Endothelial cell of umbilical vein (primary cell): ENCODE results near the gene NR6A1.

Experiments used
- EZH2 ChIP-seq: IDR thresholded peaks from 2 replicates; pipeline ENCODE4 v1.6.1; 2012; ENCODE audit warnings: borderline replicate concordance, low read depth, mild to moderate bottlenecking, moderate library complexity, low read length, inconsistent platforms; ENCODE audit not compliant: severe bottlenecking
- MYC ChIP-seq: IDR thresholded peaks from one replicate; pipeline ENCODE4 v1.6.1; 2011; ENCODE audit warnings: mild to moderate bottlenecking, low read depth, low read length
- POLR2A ChIP-seq: IDR thresholded peaks from 2 replicates; pipeline ENCODE4 v1.6.1; 2012; ENCODE audit warnings: low read depth, mild to moderate bottlenecking, control low read depth, low read length
- POLR2AphosphoS5 ChIP-seq: IDR thresholded peaks from 2 replicates; pipeline ENCODE4 v1.6.1; 2012; ENCODE audit warnings: low read depth, mild to moderate bottlenecking, control low read depth, low read length, moderate library complexity; ENCODE audit not compliant: insufficient read depth
- TF ChIP-seq, protein P1 (sequence below), 2 donors: IDR thresholded peaks; 1 replicate in 1 of 2; 2 replicates in 1 of 2; pipeline ENCODE4 v1.5.1; 2011; ENCODE audit warnings: low read length in 2 of 2, mild to moderate bottlenecking in 2 of 2, moderate library complexity in 2 of 2, control low read depth in 1 of 2, inconsistent platforms in 1 of 2, low read depth in 1 of 2; ENCODE audit not compliant: insufficient read depth in 1 of 2; ENCODE audit errors: extremely low read depth in 1 of 2
- TF ChIP-seq, protein P2 (sequence below): IDR thresholded peaks from 2 replicates; pipeline ENCODE4 v1.6.1; 2011; ENCODE audit not compliant: insufficient read depth, insufficient read length

DNA sequence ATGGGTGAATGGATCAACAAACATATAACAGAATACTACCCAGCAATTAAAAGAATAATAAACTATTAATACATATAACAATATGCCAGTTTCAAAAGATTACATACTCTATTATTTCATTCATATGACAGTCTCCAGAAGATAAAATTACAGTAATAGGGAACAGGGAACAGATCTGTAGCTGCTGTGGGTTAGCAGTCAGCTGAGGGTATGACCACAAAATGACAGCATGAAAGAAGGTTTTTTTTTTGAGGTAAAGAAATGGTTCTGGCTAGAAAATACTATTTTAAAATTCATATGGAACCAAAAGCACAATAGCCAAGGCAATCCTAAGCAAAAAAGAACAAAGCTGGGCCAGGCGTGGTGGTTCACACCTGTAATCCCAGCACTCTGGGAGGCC is 190.9 kb downstream of the NR6A1 start:
- TF ChIP-seq POLR2A (no peak), EZH2 (no peak), POLR2AphosphoS5 (no peak), MYC (no peak)
- TF ChIP-seq, protein P1, sequence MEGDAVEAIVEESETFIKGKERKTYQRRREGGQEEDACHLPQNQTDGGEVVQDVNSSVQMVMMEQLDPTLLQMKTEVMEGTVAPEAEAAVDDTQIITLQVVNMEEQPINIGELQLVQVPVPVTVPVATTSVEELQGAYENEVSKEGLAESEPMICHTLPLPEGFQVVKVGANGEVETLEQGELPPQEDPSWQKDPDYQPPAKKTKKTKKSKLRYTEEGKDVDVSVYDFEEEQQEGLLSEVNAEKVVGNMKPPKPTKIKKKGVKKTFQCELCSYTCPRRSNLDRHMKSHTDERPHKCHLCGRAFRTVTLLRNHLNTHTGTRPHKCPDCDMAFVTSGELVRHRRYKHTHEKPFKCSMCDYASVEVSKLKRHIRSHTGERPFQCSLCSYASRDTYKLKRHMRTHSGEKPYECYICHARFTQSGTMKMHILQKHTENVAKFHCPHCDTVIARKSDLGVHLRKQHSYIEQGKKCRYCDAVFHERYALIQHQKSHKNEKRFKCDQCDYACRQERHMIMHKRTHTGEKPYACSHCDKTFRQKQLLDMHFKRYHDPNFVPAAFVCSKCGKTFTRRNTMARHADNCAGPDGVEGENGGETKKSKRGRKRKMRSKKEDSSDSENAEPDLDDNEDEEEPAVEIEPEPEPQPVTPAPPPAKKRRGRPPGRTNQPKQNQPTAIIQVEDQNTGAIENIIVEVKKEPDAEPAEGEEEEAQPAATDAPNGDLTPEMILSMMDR (IDR thresholded peaks at IDR 0.05; ENCODE audit: extremely low read depth in 1 of 2, insufficient read depth in 1 of 2, low read depth in 1 of 2, low read length in 2 of 2): no peak
- TF ChIP-seq, protein P2, sequence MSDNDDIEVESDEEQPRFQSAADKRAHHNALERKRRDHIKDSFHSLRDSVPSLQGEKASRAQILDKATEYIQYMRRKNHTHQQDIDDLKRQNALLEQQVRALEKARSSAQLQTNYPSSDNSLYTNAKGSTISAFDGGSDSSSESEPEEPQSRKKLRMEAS: no peak
